SU-DHL-6 (cell line): ENCODE results near the gene SHROOM4.

Experiments
- H2AFZ ChIP-seq: fragments of 200-600 bp; sonication (generic); 2 replicates; pipeline ENCODE4 v1.6.1; 2014; ENCODE audit warnings: low read depth, mild to moderate bottlenecking, moderate library complexity, mixed read lengths, antibody characterized with exemption, low read length; ENCODE audit not compliant: severe bottlenecking
- H3F3A ChIP-seq: fragments of 200-600 bp; shearing (Covaris generic); 2 replicates; pipeline ENCODE4 v1.6.0; 2016; ENCODE audit warnings: antibody characterized with exemption, mild to moderate bottlenecking; ENCODE audit not compliant: insufficient read depth
- H3K27ac ChIP-seq: fragments of 200-600 bp; sonication (generic); 2 replicates; pipeline ENCODE4 v1.5.1; 2016; ENCODE audit warnings: low read depth, mild to moderate bottlenecking, low read length, moderate library complexity, mixed read lengths
- H3K27me3 ChIP-seq: fragments of 200-600 bp; sonication (generic), shearing (Covaris generic); 2 replicates; pipeline ENCODE4 v1.6.0; 2014; ENCODE audit warnings: mild to moderate bottlenecking, low read length
- H3K36me3 ChIP-seq: fragments of 200-600 bp; sonication (generic); 2 replicates; pipeline ENCODE4 v1.6.1; 2014; ENCODE audit warnings: mild to moderate bottlenecking, low read length, mixed read lengths
- H3K4me2 ChIP-seq: fragments of 300-600, 200-600 bp; shearing (Covaris generic), sonication (generic); 2 replicates; pipeline ENCODE4 v1.6.0; 2014; ENCODE audit warnings: low read length, low read depth, mild to moderate bottlenecking; ENCODE audit not compliant: poor library complexity, severe bottlenecking
- H3K4me3 ChIP-seq: fragments of 200-600 bp; sonication (generic); 2 replicates; pipeline ENCODE4 v1.5.1; 2014; ENCODE audit warnings: antibody characterized with exemption, low read length, mild to moderate bottlenecking, mixed read lengths; ENCODE audit not compliant: insufficient read depth, poor library complexity, severe bottlenecking
- H3K79me2 ChIP-seq: fragments of 200-600 bp; sonication (generic); 2 replicates; pipeline ENCODE4 v1.6.1; 2014; ENCODE audit warnings: mild to moderate bottlenecking, low read length, moderate library complexity; ENCODE audit not compliant: insufficient read depth
- H3K9ac ChIP-seq: fragments of 200-600 bp; sonication (generic); 2 replicates; pipeline ENCODE4 v1.7.0; 2014; ENCODE audit warnings: mild to moderate bottlenecking, low read length
- H3K9me2 ChIP-seq: fragments of 200-600 bp; sonication (generic); replicated peaks from 2 replicates; pipeline ENCODE4 v1.6.1; 2014; ENCODE audit warnings: low read length; ENCODE audit not compliant: insufficient read depth
- H3K9me3 ChIP-seq: fragments of 200-600 bp; sonication (generic); 2 replicates; pipeline ENCODE4 v1.6.1; 2014; ENCODE audit warnings: low read length, mixed read lengths; ENCODE audit not compliant: insufficient read depth
- H4K20me1 ChIP-seq: fragments of 200-600 bp; sonication (generic); 2 replicates; pipeline ENCODE4 v1.6.1; 2014; ENCODE audit warnings: low read depth, mild to moderate bottlenecking, antibody characterized with exemption, low read length, moderate library complexity, mixed read lengths
- EZH2phosphoT487 ChIP-seq: fragments of 200-600 bp; sonication (generic), shearing (Covaris generic); conservative IDR thresholded peaks from 2 replicates; pipeline ENCODE4 v1.6.1; 2018; ENCODE audit warnings: mild to moderate bottlenecking, antibody characterized with exemption, low read length, moderate library complexity, mixed read lengths
- TF ChIP-seq, protein P1 (sequence below): fragments of 200-600 bp; sonication (generic); IDR thresholded peaks from one replicate; pipeline ENCODE4 v1.5.1; 2017; ENCODE audit warnings: antibody characterized with exemption, mild to moderate bottlenecking, low read length, moderate library complexity; ENCODE audit not compliant: insufficient read depth, poor library complexity, severe bottlenecking

The SHROOM4 gene

DNA sequence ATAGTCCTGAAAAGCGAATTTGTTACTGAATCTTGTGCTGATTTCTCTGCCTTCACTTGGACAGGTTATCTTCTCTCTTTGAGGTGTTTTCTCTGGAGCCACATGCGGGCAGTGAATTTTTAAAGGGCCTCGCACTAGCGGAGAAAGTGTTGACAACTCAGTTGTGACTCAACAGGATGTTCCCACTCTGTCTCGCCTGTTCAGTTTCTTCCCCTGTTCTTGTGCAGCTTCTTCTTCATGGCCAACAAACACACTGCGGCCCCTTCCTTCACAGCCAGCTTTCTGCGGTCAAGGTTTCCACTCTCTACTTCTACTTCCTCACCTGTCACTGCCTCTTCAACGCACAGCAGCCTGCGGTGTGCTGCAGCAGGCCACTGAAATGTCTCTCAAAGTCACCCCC lies 1.1 kb upstream of the SHROOM4 start:
- H3F3A ChIP-seq: no peaks in the 10 kb centered on the region
- H3K27ac ChIP-seq: no peak overlapping the region
- no peaks in the 10 kb centered on the region for H3K9me2 ChIP-seq
- H3K79me2 ChIP-seq: no peaks in the 10 kb centered on the region
- no peak overlapping the region for H3K4me3 ChIP-seq
- H2AFZ ChIP-seq: no peak overlapping the region
- TF ChIP-seq EZH2phosphoT487: no peak
- no peak overlapping the region for H3K9ac ChIP-seq
- no peaks in the 10 kb centered on the region for H3K36me3 ChIP-seq
- H4K20me1 ChIP-seq: no peaks in the 10 kb centered on the region
- no peaks in the 10 kb centered on the region for H3K27me3 ChIP-seq
- no peak overlapping the region for H3K4me2 ChIP-seq
- H3K9me3 ChIP-seq: no peaks in the 10 kb centered on the region

DNA sequence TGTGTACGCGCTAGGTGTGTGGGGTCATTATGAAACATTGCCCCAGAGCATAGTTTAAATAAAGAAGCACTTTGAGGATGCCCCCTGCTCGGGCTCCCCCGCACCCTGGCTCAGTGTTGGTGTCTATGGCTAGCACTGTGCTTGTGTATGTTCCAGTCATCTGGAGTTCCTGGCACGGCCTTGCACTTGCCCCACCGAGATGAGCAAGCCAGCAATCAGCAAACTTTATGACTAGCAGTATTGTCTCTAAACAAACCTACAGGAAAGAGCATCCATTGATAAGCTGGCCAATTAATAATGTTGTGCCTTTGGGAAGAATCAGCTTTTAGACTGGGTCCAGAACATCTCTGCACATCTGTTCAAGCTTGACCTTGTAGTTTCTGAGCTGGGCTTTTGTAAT lies 707 bp upstream of the SHROOM4 start:
- Histone ChIP-seq H3K9me2 (no peaks in the 10 kb centered on the region), H2AFZ (no peak overlapping the region), H3K79me2 (no peaks in the 10 kb centered on the region), H3K9me3 (no peaks in the 10 kb centered on the region), H3F3A (no peaks in the 10 kb centered on the region), H3K4me3 (no peak overlapping the region), H3K4me2 (no peak overlapping the region), H3K27me3 (no peaks in the 10 kb centered on the region), H3K27ac (no peak overlapping the region), H4K20me1 (no peaks in the 10 kb centered on the region), H3K36me3 (no peaks in the 10 kb centered on the region), H3K9ac (no peak overlapping the region)
- TF ChIP-seq EZH2phosphoT487: no peak
- TF ChIP-seq, protein P1, sequence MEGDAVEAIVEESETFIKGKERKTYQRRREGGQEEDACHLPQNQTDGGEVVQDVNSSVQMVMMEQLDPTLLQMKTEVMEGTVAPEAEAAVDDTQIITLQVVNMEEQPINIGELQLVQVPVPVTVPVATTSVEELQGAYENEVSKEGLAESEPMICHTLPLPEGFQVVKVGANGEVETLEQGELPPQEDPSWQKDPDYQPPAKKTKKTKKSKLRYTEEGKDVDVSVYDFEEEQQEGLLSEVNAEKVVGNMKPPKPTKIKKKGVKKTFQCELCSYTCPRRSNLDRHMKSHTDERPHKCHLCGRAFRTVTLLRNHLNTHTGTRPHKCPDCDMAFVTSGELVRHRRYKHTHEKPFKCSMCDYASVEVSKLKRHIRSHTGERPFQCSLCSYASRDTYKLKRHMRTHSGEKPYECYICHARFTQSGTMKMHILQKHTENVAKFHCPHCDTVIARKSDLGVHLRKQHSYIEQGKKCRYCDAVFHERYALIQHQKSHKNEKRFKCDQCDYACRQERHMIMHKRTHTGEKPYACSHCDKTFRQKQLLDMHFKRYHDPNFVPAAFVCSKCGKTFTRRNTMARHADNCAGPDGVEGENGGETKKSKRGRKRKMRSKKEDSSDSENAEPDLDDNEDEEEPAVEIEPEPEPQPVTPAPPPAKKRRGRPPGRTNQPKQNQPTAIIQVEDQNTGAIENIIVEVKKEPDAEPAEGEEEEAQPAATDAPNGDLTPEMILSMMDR: no peak

DNA sequence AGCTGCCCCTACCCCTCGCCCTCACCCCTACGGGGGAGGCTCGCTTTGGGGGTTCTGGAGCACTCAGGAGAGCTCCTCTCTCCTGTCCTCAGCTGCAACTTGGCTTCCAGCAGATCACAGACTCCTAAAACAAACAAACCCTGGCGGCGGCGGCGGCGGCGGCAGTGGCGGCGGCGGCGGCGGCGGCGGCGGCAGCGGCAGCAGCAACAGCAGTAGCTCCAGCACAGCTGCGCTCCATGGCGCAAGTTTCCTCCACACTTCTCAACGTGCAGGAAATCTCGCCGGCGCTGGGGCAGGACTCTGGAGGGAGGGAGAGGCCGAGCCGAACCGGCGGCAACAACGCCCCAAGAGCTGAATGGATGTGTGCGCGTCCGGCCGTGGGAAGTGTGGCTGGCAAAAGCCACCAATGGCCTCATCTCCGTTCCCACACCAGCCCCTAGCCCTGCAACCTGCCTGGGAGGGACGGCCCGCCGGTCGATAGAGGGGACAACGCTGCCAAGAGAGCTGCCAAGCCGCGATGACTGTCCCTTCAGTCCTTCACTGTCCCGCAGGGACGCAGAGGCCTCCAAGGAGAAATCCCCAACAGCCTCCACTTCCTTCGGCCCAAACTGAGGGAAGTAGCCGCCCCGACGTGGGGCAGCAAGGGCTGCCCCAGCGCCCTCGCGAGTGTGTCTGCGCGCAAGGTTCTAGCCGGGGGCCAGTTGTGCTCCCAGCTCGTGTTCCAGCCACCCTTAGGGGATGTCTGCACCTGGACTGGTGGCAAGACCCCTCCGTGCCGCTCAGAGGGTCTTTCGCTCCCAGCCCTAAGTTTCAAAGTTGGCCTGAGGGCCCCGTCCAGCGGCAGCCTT lies 775 bp downstream of the SHROOM4 start:
- Histone ChIP-seq H3K4me2 (no peak overlapping the region), H3K36me3 (no peaks in the 10 kb centered on the region), H3K9me2 (no peaks in the 10 kb centered on the region), H3K27ac (no peak overlapping the region), H3F3A (no peaks in the 10 kb centered on the region), H3K4me3 (no peak overlapping the region), H2AFZ (no peak overlapping the region), H3K79me2 (no peaks in the 10 kb centered on the region), H3K27me3 (no peaks in the 10 kb centered on the region), H3K9ac (no peak overlapping the region), H3K9me3 (no peaks in the 10 kb centered on the region), H4K20me1 (no peaks in the 10 kb centered on the region)
- TF ChIP-seq, protein P1: no peak
- TF ChIP-seq EZH2phosphoT487: no peak

DNA sequence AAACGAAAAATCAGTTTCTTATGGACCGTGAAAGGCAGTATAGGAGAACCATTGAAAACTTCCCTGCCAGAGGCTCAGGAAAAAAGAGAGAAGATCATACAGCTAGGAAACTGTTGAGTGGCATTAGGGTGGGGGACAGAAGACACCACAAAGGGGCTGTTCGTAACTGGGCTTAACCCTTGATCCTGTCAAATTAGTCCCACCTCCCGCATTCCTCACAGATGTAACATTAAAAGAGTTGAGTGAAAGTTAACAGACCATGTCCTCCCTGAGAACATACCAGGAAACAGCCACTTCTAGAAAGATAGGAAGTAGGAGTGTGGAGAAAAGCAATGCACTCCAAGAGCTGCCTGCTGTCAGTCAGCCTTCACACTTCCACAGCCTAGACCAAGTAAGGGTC lies 8.7 kb downstream of the SHROOM4 start:
- Histone ChIP-seq H3K9me3 (no peaks in the 10 kb centered on the region), H3K9me2 (no peaks in the 10 kb centered on the region), H3K79me2 (no peaks in the 10 kb centered on the region), H3K36me3 (no peaks in the 10 kb centered on the region), H3K4me2 (no peak overlapping the region), H2AFZ (no peak overlapping the region), H3K4me3 (no peak overlapping the region), H3F3A (no peaks in the 10 kb centered on the region), H3K9ac (no peak overlapping the region), H4K20me1 (no peaks in the 10 kb centered on the region), H3K27ac (no peak overlapping the region), H3K27me3 (no peaks in the 10 kb centered on the region)
- TF ChIP-seq EZH2phosphoT487: no peak
- TF ChIP-seq, protein P1: no peak
